Mucosa of descending colon (tissue), 3 donors: Measurements from ENCODE around the gene FAM162A. TPM values are rescaled to one million over a fixed set of nuclear protein-coding genes. Genes with fewer than 3 reads are reported as not detected.

Experiments
- ATAC-seq: fragments of 200-7000 bp; cut with Tn5 transposase; one replicate; pipeline ENCODE4 v1.9.1; 2020; ENCODE audit warnings: mild to moderate bottlenecking, moderate library complexity
- DNase-seq, 3 donors: peaks; one replicate each; pipeline ENCODE4 v3.0.0-alpha.2; 2020
- H3K36me3 ChIP-seq: fragments of 200-600 bp; one replicate; pipeline ENCODE4 v1.8.0; 2021; ENCODE audit warnings: low read depth, mild to moderate bottlenecking
- H3K4me1 ChIP-seq: fragments of 200-600 bp; one replicate; pipeline ENCODE4 v1.8.0; 2021; ENCODE audit warnings: low read depth, mild to moderate bottlenecking
- H3K4me3 ChIP-seq: fragments of 200-600 bp; one replicate; pipeline ENCODE4 v1.8.0; 2021; ENCODE audit warnings: mild to moderate bottlenecking
- H3K9me3 ChIP-seq: fragments of 200-600 bp; one replicate; pipeline ENCODE4 v1.8.0; 2021; ENCODE audit warnings: mild to moderate bottlenecking
- intact Hi-C, 2 donors: fragments of 100-400 bp; cut with DNase I in 1 of 2; cut with micrococcal nuclease in 1 of 2; formaldehyde crosslinking; loops; one replicate each; pipeline versions ENCODE4 v1.11.0 to v1.11.1; 2022; cut with DNase I, micrococcal nuclease
- total RNA-seq, 3 donors: library from RNA; stranded (reverse); fragmentation: NEBNext Ultra II Directional in 2 of 3; extraction: Animal tissue kit (Norgen Biotek cat#: 25700) in 2 of 3; gene quantifications; one replicate each; pipeline versions ENCODE4 v1.2.1 to v1.2.4, GENCODE V29; 2021 to 2023
- TF ChIP-seq, protein P1 (sequence below): fragments of 200-600 bp; IDR thresholded peaks from one replicate; pipeline ENCODE4 v1.8.0; 2022; ENCODE audit warnings: antibody characterized with exemption, mild to moderate bottlenecking
- donor health status: DM: no; HTN: no; CAD: no; lungs with moderate emphysema.
- donor health status: DM: no; HTN: no; CAD: no.
- donor health status: DM: no; HTN: yes; CAD: no.

The FAM162A gene
- total RNA-seq, 3 donors from 2014 or later, result 111 to 206 (median 152) TPM

DNA sequence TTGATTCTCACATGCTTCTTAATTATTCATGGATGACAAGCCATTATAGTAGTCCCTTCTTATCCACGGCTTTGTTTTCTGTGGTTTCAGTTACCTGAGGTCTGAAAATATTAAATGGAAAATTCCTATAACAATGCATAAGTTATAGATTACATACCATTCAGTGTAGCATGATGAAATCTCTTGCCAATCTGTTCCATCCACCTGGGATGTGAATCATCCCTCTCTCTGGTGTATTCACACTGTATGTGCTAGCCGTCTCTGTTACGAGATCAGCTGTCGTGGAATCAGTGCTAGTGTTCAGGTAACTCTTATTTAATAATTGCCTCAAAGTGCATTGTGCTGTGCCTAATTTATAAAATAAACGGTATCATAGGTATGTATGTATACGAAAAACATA lies 26.7 kb downstream of the FAM162A start:
- ATAC-seq, result no peak
- H3K4me1 ChIP-seq, result peaks cover 11% of the 10 kb centered on the region

DNA sequence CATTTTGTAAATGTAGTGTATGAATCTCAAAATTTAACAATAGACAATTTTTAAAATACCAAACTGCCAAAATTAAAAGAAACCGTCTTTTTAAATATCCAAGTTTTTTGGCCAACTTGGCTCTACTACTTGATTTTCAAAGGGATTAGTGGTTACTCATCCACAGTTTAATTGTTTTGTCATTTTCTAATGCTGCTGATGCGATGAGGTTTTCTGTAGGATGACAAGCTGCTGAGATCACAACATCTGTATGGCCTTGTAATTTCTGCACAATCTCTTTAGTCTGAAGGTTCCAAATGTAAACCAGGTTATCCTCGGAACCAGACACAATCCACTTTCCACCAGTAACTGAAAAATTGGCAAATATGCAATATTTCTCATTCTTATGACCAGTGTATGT lies 30.4 kb downstream of the FAM162A start:
- H3K4me1 ChIP-seq, result peaks cover 19% of the 10 kb centered on the region
- DNase-seq (no peak), ATAC-seq (no peak)
- no peak overlapping the region for H3K4me3 ChIP-seq
- intact Hi-C loops, result no loop called here
- TF ChIP-seq, protein P1, sequence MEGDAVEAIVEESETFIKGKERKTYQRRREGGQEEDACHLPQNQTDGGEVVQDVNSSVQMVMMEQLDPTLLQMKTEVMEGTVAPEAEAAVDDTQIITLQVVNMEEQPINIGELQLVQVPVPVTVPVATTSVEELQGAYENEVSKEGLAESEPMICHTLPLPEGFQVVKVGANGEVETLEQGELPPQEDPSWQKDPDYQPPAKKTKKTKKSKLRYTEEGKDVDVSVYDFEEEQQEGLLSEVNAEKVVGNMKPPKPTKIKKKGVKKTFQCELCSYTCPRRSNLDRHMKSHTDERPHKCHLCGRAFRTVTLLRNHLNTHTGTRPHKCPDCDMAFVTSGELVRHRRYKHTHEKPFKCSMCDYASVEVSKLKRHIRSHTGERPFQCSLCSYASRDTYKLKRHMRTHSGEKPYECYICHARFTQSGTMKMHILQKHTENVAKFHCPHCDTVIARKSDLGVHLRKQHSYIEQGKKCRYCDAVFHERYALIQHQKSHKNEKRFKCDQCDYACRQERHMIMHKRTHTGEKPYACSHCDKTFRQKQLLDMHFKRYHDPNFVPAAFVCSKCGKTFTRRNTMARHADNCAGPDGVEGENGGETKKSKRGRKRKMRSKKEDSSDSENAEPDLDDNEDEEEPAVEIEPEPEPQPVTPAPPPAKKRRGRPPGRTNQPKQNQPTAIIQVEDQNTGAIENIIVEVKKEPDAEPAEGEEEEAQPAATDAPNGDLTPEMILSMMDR, result no peak
- H3K36me3 ChIP-seq, result no peaks in the 10 kb centered on the region
- H3K9me3 ChIP-seq, result no peaks in the 10 kb centered on the region

More for the DNA sequence above, 26.7 kb downstream of the FAM162A start:
- TF ChIP-seq, protein P1, result no peak
- intact Hi-C loops, result no loop called here
- DNase-seq, result no peak
- Histone ChIP-seq H3K4me3 (no peak overlapping the region), H3K9me3 (no peaks in the 10 kb centered on the region), H3K36me3 (peaks cover 4% of the 10 kb centered on the region)

DNA sequence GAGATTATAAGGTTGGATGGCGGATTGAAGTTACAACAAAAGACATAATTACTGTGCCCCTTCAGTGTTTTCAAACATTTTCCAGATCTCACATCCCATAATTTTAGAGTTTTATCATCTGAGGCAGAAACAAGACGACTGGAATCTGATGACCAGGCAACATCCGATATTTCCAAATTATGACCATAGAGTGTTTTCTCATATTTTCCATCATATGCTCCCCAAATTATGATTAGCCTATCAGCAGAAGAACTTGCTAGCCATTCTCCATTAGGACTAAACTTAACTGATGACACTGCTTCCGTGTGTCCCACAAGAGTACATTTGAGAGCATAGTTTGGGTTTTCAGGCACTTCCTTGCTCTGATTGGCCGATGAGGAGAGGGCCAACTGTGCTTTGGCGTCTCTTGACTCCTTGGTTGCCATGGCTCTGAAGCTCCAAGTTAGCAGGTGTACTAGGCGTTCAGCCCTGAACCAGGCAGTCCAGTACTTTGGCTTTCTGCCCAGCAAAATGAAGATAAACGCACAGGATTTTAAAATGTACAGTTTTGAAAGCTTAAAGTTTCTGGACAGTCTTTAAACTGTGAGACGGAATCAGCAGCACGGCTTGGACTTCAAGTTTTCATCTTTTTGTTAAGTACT lies 31.2 kb downstream of the FAM162A start:
- peaks cover 19% of the 10 kb centered on the region for H3K4me1 ChIP-seq
- ATAC-seq (peak; percentile 63), DNase-seq (peak in 2 of 3 donors; percentile 49 to 50)
- no peaks in the 10 kb centered on the region for H3K9me3 ChIP-seq
- TF ChIP-seq, protein P1, result no peak
- H3K36me3 ChIP-seq, result no peaks in the 10 kb centered on the region
- intact Hi-C loops, result no loop called here
- peak overlapping the region; percentile 28 for H3K4me3 ChIP-seq

DNA sequence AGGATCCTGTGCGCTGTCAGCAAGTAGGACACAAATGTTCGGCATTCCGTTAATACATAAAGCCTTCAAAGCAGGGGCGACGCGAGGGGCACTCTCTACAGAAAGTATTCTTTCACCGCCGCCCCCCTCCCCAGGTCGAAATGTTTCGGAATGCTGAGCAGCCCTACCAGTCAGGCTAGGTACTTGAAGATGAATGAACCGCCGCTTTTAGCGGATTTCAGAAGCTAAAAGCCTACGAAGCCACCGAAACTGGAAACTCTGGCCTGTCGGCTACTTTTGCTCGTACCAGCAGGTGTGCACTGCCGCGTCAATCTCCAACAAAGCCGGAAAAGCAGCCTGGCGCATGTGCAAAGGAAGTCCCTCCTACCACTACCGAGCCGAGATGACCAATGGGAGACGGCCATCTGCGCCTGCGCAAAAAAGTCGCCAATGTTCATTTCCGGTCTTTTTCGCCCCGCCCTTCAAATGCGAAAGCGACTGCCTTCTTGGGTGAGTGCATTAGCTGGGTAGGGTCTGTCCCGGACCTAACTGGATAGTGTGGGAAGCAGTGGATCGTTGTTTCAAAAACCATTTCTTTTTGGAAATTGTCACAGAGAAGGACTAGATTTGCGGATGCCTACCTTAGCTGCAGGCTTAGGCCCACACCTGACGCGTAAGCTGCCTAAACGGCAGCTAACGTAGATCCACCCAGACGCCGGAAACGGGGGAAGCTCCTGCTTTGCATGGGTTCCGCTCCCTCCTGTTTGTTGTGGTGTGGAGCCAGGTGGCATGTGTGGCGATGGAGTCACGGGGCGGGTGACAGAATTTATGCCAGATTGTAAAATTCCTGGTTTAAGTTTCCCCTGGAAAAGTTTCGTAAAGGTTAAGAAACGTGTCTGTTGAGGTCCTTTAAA lies 32.0 kb downstream of the FAM162A start, which contains the start of gene WDR5B:
Gene WDR5B (minus strand): TSS at position 301 of the 893 bp plus-strand sequence. CDS start 534 bp downstream, outside the sequence.
- TF ChIP-seq, protein P1, result peak; percentile 17
- peak within 1 kb of the TSS; percentile 28 for H3K4me3 ChIP-seq
- intact Hi-C loops, result no loop called here

DNA sequence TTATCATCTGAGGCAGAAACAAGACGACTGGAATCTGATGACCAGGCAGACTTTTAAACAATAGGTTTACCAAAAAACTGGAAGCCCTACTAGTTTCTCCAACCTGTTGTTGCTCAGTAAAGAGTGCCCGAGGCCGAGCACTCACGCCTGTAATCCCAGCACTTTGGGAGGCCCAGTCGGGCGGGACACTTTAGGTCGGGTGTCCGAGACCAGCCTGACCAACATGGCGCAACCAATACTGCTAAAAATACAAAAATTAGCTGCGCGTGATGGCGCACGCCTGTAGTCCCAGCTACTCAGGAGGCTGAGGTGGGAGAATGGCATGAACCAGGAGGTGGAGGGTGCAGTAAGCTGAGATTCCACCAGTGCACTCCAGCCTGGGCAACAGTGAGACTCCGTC lies 33.0 kb downstream of the FAM162A start:
- ATAC-seq, result no peak
- Histone ChIP-seq H3K36me3 (no peaks in the 10 kb centered on the region), H3K4me1 (peaks cover 19% of the 10 kb centered on the region), H3K4me3 (no peak overlapping the region), H3K9me3 (no peaks in the 10 kb centered on the region)
- TF ChIP-seq, protein P1, result no peak
- DNase-seq, result peak in 1 of 3 donors; percentile 29
- intact Hi-C loops, result no loop called here

More for the DNA sequence above, 32.0 kb downstream of the FAM162A start, which contains the start of gene WDR5B:
- peak; percentile 96 for ATAC-seq
- DNase-seq, result peak; percentile 97 to 98 (median 98)
- Histone ChIP-seq H3K9me3 (no peaks in the 10 kb centered on the region), H3K36me3 (no peaks in the 10 kb centered on the region), H3K4me1 (peaks cover 19% of the 10 kb centered on the region)
